ENCODE results near the gene BANP. TPM values are rescaled to one million over a fixed set of nuclear protein-coding genes. Genes with fewer than 3 reads are reported as not detected.
"Not testable (repeated sequence)": the region's sequence is repeated elsewhere in the genome, so short reads cannot be mapped to it uniquely, and the experiment has no call there.

BANP gene
- total RNA-seq, 1 donor, result 25.9 TPM

GRCh38 chr16:87931504-87931903, 19.7 kb upstream of the BANP start:
- DNase-seq (ENCODE audit: low read depth), result peak; percentile 88
- H3K4me3 ChIP-seq (ENCODE audit: low read depth, low read length), result no peak overlapping the region
- no peak for TF ChIP-seq CTCF (IDR thresholded peaks at IDR 0.05; ENCODE audit: insufficient read depth, low read depth, low read length)

- not testable (repeated sequence) for DNase-seq (ENCODE audit: low read depth); H3K4me3 ChIP-seq (ENCODE audit: low read depth, low read length)
Measured at GRCh38 chr16:87932475-87933139, 18.6 kb upstream of the BANP start.

GRCh38 chr16:87933140-87933495, 18.1 kb upstream of the BANP start:
- no peak for TF ChIP-seq CTCF (IDR thresholded peaks at IDR 0.05; ENCODE audit: insufficient read depth, low read depth, low read length)

GRCh38 chr16:87934752-87935425, 16.3 kb upstream of the BANP start:
- DNase-seq (ENCODE audit: low read depth); H3K4me3 ChIP-seq (ENCODE audit: low read depth, low read length): not testable (repeated sequence)

More at GRCh38 chr16:87933140-87933495, 18.1 kb upstream of the BANP start:
- no peak for DNase-seq (ENCODE audit: low read depth)
- H3K4me3 ChIP-seq (ENCODE audit: low read depth, low read length), result no peak overlapping the region

GRCh38 chr16:87936016-87936374, 15.2 kb upstream of the BANP start:
- H3K4me3 ChIP-seq (ENCODE audit: low read depth, low read length); DNase-seq (ENCODE audit: low read depth): not testable (repeated sequence)

GRCh38 chr16:87936375-87937230, 14.6 kb upstream of the BANP start, which contains the start of gene CA5A:
Gene CA5A, minus strand, starts transcription at chr16:87936529. Its CDS starts 79 bp downstream, at chr16:87936450.
- no peak for DNase-seq (ENCODE audit: low read depth)
- TF ChIP-seq CTCF (IDR thresholded peaks at IDR 0.05; ENCODE audit: insufficient read depth, low read depth, low read length), result no peak
- no peak within 1 kb of the TSS for H3K4me3 ChIP-seq (ENCODE audit: low read depth, low read length)

- not testable (repeated sequence) for DNase-seq (ENCODE audit: low read depth); H3K4me3 ChIP-seq (ENCODE audit: low read depth, low read length)
Measured at GRCh38 chr16:87937231-87937542, 14.0 kb upstream of the BANP start.

- no peak for TF ChIP-seq CTCF (IDR thresholded peaks at IDR 0.05; ENCODE audit: insufficient read depth, low read depth, low read length)
- H3K4me3 ChIP-seq (ENCODE audit: low read depth, low read length), result no peak overlapping the region
- DNase-seq (ENCODE audit: low read depth), result no peak
Measured at GRCh38 chr16:87938412-87938949, 12.8 kb upstream of the BANP start.
